H1 (cell line): Measurements from ENCODE around the gene HMSD. TPM values are rescaled to one million over a fixed set of nuclear protein-coding genes. Genes with fewer than 3 reads are reported as not detected.

Experiments used
- polyA plus RNA-seq, 7 experiments: library from polyadenylated mRNA; depleted of rRNA in 3 of 7; stranded (reverse) in 5 of 7; unstranded in 2 of 7; fragments of >200 nt in 5 of 7; fragments of 200-250 nt in 2 of 7; gene quantifications; 1 replicate in 5 of 7; 2 replicates in 1 of 7; 4 replicates in 1 of 7; pipeline versions ENCODE4 v1.2.1 to v1.2.3, GENCODE V29; 2011 to 2013; ENCODE audit warnings: missing spikeins in 2 of 7, mixed read lengths in 2 of 7
- total RNA-seq: library from RNA; stranded (reverse); fragmentation: NEBNext Ultra II Directional; extraction: Animal tissue kit (Norgen Biotek cat#: 25700); gene quantifications from 2 replicates; pipeline ENCODE4 v1.2.1, GENCODE V29; 2021
- TF ChIP-seq, protein P1 (sequence below), 3 experiments: IDR thresholded peaks; 1 replicate in 2 of 3; 2 replicates in 1 of 3; pipeline versions ENCODE4 v1.5.1 to v1.6.1; 2011; ENCODE audit warnings: low read length in 3 of 3, mild to moderate bottlenecking in 3 of 3, inconsistent platforms in 2 of 3, low read depth in 1 of 3, moderate library complexity in 1 of 3; ENCODE audit not compliant: insufficient read depth in 1 of 3; ENCODE audit errors: control extremely low read depth in 1 of 3

The HMSD gene
- total and polyA plus RNA-seq, 2 of the 8 experiments (the other 6 are each of a cell fraction or from before 2014, with no cell fraction given): 1.3 to 3.0 TPM

DNA sequence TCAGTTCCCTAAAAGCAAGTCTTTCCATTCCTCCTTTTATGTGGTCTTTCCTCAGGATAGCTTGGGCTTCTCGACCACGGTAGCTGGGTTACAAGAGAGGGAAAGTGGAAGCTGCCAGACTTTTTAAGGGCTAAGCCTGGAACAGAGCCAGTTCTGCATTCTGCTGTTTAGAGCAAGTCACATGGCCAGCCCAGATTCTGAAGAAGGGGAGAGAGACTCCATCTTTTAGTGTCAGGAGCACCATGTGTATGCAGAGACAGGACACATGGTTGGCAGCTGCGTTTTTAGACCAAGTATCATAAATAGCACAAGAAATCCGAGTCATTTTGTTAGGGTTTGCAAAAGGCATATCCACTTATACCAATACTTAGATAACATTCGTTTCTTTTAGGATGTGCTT lies 4.7 kb downstream of the HMSD start (continued):
- TF ChIP-seq, protein P1, sequence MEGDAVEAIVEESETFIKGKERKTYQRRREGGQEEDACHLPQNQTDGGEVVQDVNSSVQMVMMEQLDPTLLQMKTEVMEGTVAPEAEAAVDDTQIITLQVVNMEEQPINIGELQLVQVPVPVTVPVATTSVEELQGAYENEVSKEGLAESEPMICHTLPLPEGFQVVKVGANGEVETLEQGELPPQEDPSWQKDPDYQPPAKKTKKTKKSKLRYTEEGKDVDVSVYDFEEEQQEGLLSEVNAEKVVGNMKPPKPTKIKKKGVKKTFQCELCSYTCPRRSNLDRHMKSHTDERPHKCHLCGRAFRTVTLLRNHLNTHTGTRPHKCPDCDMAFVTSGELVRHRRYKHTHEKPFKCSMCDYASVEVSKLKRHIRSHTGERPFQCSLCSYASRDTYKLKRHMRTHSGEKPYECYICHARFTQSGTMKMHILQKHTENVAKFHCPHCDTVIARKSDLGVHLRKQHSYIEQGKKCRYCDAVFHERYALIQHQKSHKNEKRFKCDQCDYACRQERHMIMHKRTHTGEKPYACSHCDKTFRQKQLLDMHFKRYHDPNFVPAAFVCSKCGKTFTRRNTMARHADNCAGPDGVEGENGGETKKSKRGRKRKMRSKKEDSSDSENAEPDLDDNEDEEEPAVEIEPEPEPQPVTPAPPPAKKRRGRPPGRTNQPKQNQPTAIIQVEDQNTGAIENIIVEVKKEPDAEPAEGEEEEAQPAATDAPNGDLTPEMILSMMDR (IDR thresholded peaks at IDR 0.05; ENCODE audit: control extremely low read depth in 1 of 3, insufficient read depth in 1 of 3, low read depth in 1 of 3, low read length in 3 of 3): no peak
